ENCODE data around the gene PIK3IP1. TPM values are rescaled to one million over a fixed set of nuclear protein-coding genes. Genes with fewer than 3 reads are reported as not detected.

PIK3IP1 gene
- total and polyA plus RNA-seq, 10 of the 15 experiments (the other 5 are each of a cell fraction or from before 2014, with no cell fraction given): 0.77 to 6.5 (median 3.0) TPM

GRCh38 chr22:31305194-31305593, 12.9 kb upstream of the PIK3IP1 start:
- in situ Hi-C loops (cut with MboI): no loop called here
- DNase-seq (ENCODE audit: low read depth, low spot score): no peak
- H3K4me2 ChIP-seq (ENCODE audit: control insufficient read depth, insufficient read depth): no peak overlapping the region
- no peak for TF ChIP-seq CHD4 (IDR thresholded peaks at IDR 0.05)
- TF ChIP-seq SUZ12 (IDR thresholded peaks at IDR 0.05; ENCODE audit: unreplicated experiment): no peak
- no peak for TF ChIP-seq RBBP5 (conservative IDR thresholded peaks at IDR 0.05)
- no peak for TF ChIP-seq HDGF (IDR thresholded peaks at IDR 0.05)
- TF ChIP-seq, protein P1, sequence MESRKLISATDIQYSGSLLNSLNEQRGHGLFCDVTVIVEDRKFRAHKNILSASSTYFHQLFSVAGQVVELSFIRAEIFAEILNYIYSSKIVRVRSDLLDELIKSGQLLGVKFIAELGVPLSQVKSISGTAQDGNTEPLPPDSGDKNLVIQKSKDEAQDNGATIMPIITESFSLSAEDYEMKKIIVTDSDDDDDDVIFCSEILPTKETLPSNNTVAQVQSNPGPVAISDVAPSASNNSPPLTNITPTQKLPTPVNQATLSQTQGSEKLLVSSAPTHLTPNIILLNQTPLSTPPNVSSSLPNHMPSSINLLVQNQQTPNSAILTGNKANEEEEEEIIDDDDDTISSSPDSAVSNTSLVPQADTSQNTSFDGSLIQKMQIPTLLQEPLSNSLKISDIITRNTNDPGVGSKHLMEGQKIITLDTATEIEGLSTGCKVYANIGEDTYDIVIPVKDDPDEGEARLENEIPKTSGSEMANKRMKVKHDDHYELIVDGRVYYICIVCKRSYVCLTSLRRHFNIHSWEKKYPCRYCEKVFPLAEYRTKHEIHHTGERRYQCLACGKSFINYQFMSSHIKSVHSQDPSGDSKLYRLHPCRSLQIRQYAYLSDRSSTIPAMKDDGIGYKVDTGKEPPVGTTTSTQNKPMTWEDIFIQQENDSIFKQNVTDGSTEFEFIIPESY (IDR thresholded peaks at IDR 0.05): no peak
- TF ChIP-seq ZBED1 (IDR thresholded peaks at IDR 0.05; ENCODE audit: borderline replicate concordance): no peak
- TF ChIP-seq GATAD2B (conservative IDR thresholded peaks at IDR 0.05; ENCODE audit: low read depth): no peak
- no peak for TF ChIP-seq NR2C2 (IDR thresholded peaks at IDR 0.05; ENCODE audit: borderline replicate concordance, control insufficient read depth, insufficient read length, low read depth)
- TF ChIP-seq, protein P2, sequence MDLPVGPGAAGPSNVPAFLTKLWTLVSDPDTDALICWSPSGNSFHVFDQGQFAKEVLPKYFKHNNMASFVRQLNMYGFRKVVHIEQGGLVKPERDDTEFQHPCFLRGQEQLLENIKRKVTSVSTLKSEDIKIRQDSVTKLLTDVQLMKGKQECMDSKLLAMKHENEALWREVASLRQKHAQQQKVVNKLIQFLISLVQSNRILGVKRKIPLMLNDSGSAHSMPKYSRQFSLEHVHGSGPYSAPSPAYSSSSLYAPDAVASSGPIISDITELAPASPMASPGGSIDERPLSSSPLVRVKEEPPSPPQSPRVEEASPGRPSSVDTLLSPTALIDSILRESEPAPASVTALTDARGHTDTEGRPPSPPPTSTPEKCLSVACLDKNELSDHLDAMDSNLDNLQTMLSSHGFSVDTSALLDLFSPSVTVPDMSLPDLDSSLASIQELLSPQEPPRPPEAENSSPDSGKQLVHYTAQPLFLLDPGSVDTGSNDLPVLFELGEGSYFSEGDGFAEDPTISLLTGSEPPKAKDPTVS (IDR thresholded peaks at IDR 0.05; ENCODE audit: low read depth, low read length): no peak
- no peak for TF ChIP-seq USF1 (IDR thresholded peaks at IDR 0.05; ENCODE audit: borderline replicate concordance, extremely low read length, insufficient read depth, low read depth, low read length)
- no peak for TF ChIP-seq ZBTB40 (IDR thresholded peaks at IDR 0.05; ENCODE audit: borderline replicate concordance)
- no peak for TF ChIP-seq IKZF1 (conservative IDR thresholded peaks at IDR 0.05)
- TF ChIP-seq IRF3 (IDR thresholded peaks at IDR 0.05): no peak
- WGBS (ENCODE audit: insufficient coverage, insufficient replicate concordance, low lambda C conversion rate, missing lambda C conversion rate): 98% methylated on average over 3 of the region's 3 CpGs
- RAD21 ChIA-PET (ENCODE audit: unreplicated experiment): no interaction called here
- H3K27me3 ChIP-seq (replicated peaks in 1 of 2; ENCODE audit: control insufficient read depth in 2 of 2, insufficient read depth in 2 of 2, low read length in 1 of 2): no peaks in the 10 kb centered on the region
- H3K79me2 ChIP-seq (ENCODE audit: control insufficient read depth, insufficient read depth, low read length): no peaks in the 10 kb centered on the region
- no TSS peak for BruUV-seq (replicated peaks)
- H3K4me1 ChIP-seq (ENCODE audit: control insufficient read depth, insufficient read depth, low read length): peaks cover 13% of the 10 kb centered on the region
- intact Hi-C loops (cut with micrococcal nuclease; ENCODE audit: unreplicated experiment): no loop called here
- no peak for FAIRE-seq
- POLR2A ChIA-PET: no interaction called here
- H3K4me3 ChIP-seq: no peak overlapping the region
- H3K9me3 ChIP-seq (replicated peaks; ENCODE audit: control insufficient read depth, insufficient read depth, low read length): no peaks in the 10 kb centered on the region
- no peak for ATAC-seq
- SMC1A ChIA-PET (ENCODE audit: uncharacterized antibody, unreplicated experiment): no interaction called here
- H3K27ac ChIP-seq (ENCODE audit: control insufficient read depth, insufficient read depth): no peak overlapping the region
- CTCF ChIA-PET: interaction anchor here (10.4 kb wide), 1 partner anchor 8 kb away, joined by 91 read pairs; no protein-coding TSS in a partner anchor
- no peak overlapping the region for H3K9ac ChIP-seq (ENCODE audit: control insufficient read depth, insufficient read depth, low read length)
- H4K20me1 ChIP-seq (ENCODE audit: control insufficient read depth, insufficient read depth): no peaks in the 10 kb centered on the region
- no peak overlapping the region for H2AFZ ChIP-seq (ENCODE audit: control insufficient read depth, low read depth, low read length)
- H3K36me3 ChIP-seq (ENCODE audit: control insufficient read depth in 2 of 2, insufficient read depth in 2 of 2, low read length in 1 of 2): no peaks in the 10 kb centered on the region

Data from GM12878 (cell line).